Activated CD8-positive, alpha-beta T cell treated with anti-CD3 and anti-CD28 coated beads for 36 hours (primary cell): ENCODE results near the gene ADAT3. TPM values are rescaled to one million over a fixed set of nuclear protein-coding genes. Genes with fewer than 3 reads are reported as not detected.

Source experiments
- ATAC-seq: fragments of 200-7000 bp; cut with Tn5 transposase; one replicate; pipeline ENCODE4 v1.10.0; 2021; ENCODE audit warnings: mild to moderate bottlenecking, moderate library complexity
- CTCF ChIA-PET: fragments of 350-600 bp; sonication (Branson Sonifier 250); formaldehyde crosslinking; loops from one replicate; lab custom pipeline; 2021; ENCODE audit warnings: antibody characterized with exemption; lab: Charles Lee
- POLR2A ChIA-PET: fragments of 350-600 bp; sonication (Branson Sonifier 250); formaldehyde crosslinking; loops from one replicate; lab custom pipeline; 2021; ENCODE audit warnings: antibody characterized with exemption; lab: Charles Lee
- DNase-seq: peaks from one replicate; pipeline ENCODE4 v3.0.0-alpha.2; 2020
- H3K27ac Mint-ChIP-seq: one replicate; pipeline ENCODE4 v1.8.0; 2021; ENCODE audit warnings: mild to moderate bottlenecking, mixed read lengths
- H3K27me3 Mint-ChIP-seq: one replicate; pipeline ENCODE4 v1.8.0; 2021; ENCODE audit warnings: mixed read lengths
- H3K36me3 Mint-ChIP-seq: one replicate; pipeline ENCODE4 v1.8.0; 2021; ENCODE audit warnings: low read depth, mixed read lengths
- H3K4me1 Mint-ChIP-seq: one replicate; pipeline ENCODE4 v1.8.0; 2021; ENCODE audit warnings: low read depth, mixed read lengths
- H3K4me3 Mint-ChIP-seq: one replicate; pipeline ENCODE4 v1.8.0; 2021; ENCODE audit warnings: mild to moderate bottlenecking, moderate library complexity, mixed read lengths
- H3K9me3 Mint-ChIP-seq: one replicate; pipeline ENCODE4 v1.8.0; 2021; ENCODE audit warnings: mixed read lengths
- intact Hi-C: fragments of 100-400 bp; cut with micrococcal nuclease; formaldehyde crosslinking; loops from one replicate; pipeline ENCODE4 v1.10.0; 2022
- total RNA-seq, 2 experiments: library from RNA; stranded (reverse); gene quantifications; one replicate each; pipeline ENCODE4 v1.2.3, GENCODE V29; 2021
- TF ChIP-seq, protein P1 (sequence below): fragments of 200-600 bp; IDR thresholded peaks from one replicate; pipeline ENCODE4 v1.8.0; 2022; ENCODE audit warnings: antibody characterized with exemption, mild to moderate bottlenecking

ADAT3 gene
- total RNA-seq, 2 experiments from 2014 or later = 5.3 to 6.7 TPM

DNA sequence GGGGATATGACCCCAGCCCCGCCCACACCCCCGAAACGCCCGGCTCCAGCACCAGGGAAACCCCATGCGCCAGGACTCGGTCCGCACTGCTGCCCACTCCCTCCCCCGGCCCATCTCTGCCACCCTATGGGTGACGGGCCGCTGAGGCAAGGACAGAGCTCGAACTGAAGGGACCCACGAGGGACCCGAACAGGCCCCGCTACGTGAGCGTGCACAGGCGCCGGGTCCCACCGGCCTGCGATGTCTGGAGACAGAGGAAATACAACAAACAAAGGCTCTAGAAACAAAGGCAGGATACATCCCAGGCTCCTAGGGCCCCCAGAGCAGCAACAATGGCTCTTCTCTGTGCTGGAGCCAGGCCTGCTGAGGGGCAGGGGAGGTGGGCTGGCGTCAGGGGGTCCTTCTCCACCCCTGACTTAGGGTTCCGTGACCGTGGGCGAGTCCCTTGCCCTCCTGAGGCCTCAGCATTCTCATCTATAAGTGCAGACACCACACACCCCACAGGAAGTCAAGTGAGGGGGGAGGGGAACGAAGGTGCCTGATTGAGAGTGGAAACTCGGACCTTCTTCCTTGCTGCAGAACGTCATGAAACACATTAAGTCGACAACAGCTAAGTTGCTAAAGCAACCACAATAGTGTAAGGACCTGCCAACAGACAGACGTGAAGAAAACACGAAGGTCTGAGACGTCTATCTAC, 23.0 kb upstream of the ADAT3 start:
- Mint-ChIP-seq H3K27me3 (no peaks in the 10 kb centered on the region), H3K27ac (peak overlapping the region; percentile 94), H3K9me3 (no peaks in the 10 kb centered on the region), H3K4me3 (peak overlapping the region; percentile 94), H3K36me3 (peaks cover 23% of the 10 kb centered on the region), H3K4me1 (peaks cover 33% of the 10 kb centered on the region)
- DNase-seq = peak; percentile 92
- peak; percentile 64 for ATAC-seq
- TF ChIP-seq, protein P1, sequence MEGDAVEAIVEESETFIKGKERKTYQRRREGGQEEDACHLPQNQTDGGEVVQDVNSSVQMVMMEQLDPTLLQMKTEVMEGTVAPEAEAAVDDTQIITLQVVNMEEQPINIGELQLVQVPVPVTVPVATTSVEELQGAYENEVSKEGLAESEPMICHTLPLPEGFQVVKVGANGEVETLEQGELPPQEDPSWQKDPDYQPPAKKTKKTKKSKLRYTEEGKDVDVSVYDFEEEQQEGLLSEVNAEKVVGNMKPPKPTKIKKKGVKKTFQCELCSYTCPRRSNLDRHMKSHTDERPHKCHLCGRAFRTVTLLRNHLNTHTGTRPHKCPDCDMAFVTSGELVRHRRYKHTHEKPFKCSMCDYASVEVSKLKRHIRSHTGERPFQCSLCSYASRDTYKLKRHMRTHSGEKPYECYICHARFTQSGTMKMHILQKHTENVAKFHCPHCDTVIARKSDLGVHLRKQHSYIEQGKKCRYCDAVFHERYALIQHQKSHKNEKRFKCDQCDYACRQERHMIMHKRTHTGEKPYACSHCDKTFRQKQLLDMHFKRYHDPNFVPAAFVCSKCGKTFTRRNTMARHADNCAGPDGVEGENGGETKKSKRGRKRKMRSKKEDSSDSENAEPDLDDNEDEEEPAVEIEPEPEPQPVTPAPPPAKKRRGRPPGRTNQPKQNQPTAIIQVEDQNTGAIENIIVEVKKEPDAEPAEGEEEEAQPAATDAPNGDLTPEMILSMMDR = no peak
- intact Hi-C loops = no loop called here
- ChIA-PET CTCF (interaction anchor here (0.9 to 1.3 kb wide), 3 partner anchors 12 to 29 kb away, joined by 3 to 5 read pairs (median 4); no protein-coding TSS in a partner anchor), POLR2A (interaction anchor here (0.7 to 3.4 kb wide), 7 partner anchors 8 to 594 kb away, joined by 3 to 14 read pairs (median 5); no protein-coding TSS in a partner anchor)

DNA sequence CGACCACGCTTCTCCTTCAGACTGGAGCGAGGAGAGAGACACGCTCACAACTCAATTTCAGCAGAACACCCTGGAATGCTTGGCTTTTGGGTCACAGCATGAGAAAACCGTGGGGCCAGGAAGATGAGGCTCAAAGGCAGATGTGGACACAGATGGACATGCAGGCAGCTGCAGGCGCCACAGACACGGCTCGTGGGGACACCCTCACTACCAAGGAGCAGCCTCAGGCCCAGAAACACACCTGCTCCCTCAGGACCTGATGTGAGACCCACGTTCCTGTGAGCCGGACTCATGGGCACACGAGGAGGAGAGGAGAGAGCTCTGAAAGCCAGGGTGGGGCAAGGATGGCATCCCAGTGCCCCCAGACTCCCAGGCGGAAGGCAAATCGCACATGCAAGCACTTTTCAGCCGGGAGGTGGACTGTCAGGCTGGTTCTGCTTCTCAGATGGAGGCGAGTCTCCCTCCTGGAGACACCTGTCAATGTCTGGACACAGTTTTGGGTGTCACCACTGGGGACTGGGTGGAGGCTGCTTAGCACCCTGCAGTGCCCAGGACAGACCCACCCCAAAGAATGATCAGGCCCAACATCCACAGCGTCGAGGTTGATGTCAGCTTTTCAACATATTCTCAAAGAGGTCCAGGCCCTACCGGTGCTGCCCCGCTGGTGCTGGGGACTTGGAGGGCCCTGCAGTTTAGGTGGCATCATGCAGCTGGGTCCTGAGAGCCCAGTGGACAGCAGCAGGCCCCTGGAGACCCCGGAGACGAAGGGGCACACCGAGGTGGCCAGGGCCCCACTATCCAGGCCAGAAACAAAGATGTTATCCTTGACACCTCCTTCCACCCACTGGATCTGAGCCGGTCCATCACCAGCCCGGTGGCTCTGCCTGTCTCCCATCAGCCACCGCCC, 22.2 kb upstream of the ADAT3 start:
- ChIA-PET CTCF (interaction anchor here (1.0 kb wide), 2 partner anchors 8 to 30 kb away, joined by 3 read pairs; no protein-coding TSS in a partner anchor), POLR2A (interaction anchor here (0.7 to 3.4 kb wide), 7 partner anchors 8 to 593 kb away, joined by 3 to 14 read pairs (median 5); no protein-coding TSS in a partner anchor)
- intact Hi-C loops = no loop called here
- H3K9me3 Mint-ChIP-seq = no peaks in the 10 kb centered on the region
- peaks cover 23% of the 10 kb centered on the region for H3K36me3 Mint-ChIP-seq
- peak overlapping the region; percentile 94 for H3K4me3 Mint-ChIP-seq
- TF ChIP-seq, protein P1 = no peak
- H3K27me3 Mint-ChIP-seq = no peaks in the 10 kb centered on the region
- H3K27ac Mint-ChIP-seq = peak overlapping the region; percentile 94
- ATAC-seq = no peak
- peaks cover 37% of the 10 kb centered on the region for H3K4me1 Mint-ChIP-seq
- no peak for DNase-seq

DNA sequence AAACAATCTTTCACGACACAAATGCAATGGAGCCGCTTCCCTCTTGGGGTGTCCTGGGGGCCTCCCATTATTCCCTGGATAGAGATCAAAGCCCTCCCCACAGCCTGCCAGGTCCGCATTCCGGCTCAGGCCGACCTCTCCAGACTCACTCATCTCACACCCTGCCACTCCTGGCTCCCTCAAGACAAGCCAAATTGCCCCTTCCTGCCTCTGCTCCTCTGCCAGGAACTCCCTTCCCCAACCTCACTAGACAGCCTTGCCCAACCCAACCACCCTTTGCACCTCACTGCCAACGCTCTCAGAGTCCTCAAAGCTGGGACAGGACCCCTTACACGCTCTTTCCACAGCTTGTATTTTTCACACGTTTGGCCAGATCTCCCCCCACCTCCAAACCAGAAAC, 21.4 kb upstream of the ADAT3 start:
- Mint-ChIP-seq H3K4me3 (peak overlapping the region; percentile 94), H3K36me3 (peaks cover 23% of the 10 kb centered on the region), H3K27me3 (no peaks in the 10 kb centered on the region), H3K27ac (peak overlapping the region; percentile 94), H3K4me1 (peaks cover 34% of the 10 kb centered on the region), H3K9me3 (no peaks in the 10 kb centered on the region)
- peak; percentile 49 for DNase-seq
- ChIA-PET POLR2A (interaction anchor here (2.0 to 3.4 kb wide), 4 partner anchors 9 to 36 kb away, joined by 5 to 14 read pairs (median 9); no protein-coding TSS in a partner anchor), CTCF (interaction anchor here (1.0 kb wide), 2 partner anchors 9 to 19 kb away, joined by 3 read pairs; no protein-coding TSS in a partner anchor)
- peak; percentile 11 for ATAC-seq
- TF ChIP-seq, protein P1 = no peak
- intact Hi-C loops = no loop called here

DNA sequence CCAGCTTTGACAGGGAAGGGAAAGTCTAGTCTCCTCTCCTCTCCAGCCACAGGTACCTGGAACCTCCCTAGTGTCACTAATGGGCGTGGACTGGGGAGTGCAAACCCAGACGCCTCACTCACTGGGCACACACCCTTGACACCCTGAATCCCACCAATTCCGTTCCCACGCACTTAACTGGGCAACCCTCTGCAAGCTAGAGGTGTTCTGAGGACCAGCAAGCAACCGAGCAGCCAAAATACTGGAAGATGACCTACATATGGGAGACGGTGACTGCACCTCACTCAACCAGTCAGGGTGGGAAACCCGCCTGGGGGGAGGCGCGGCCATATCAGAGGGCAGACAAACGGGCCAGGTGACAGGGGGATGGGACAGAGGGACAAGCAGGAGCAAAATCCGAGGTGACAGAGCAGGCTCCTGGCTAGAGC, 20.9 kb upstream of the ADAT3 start:
- POLR2A ChIA-PET = interaction anchor here (1.1 to 3.4 kb wide), 5 partner anchors 8 to 37 kb away, joined by 5 to 14 read pairs (median 11); no protein-coding TSS in a partner anchor
- ATAC-seq = peak; percentile 21
- H3K36me3 Mint-ChIP-seq = peaks cover 23% of the 10 kb centered on the region
- peak overlapping the region; percentile 94 for H3K4me3 Mint-ChIP-seq
- peak; percentile 71 for DNase-seq
- H3K9me3 Mint-ChIP-seq = no peaks in the 10 kb centered on the region
- H3K27ac Mint-ChIP-seq = peak overlapping the region; percentile 94
- TF ChIP-seq, protein P1 = no peak
- no peaks in the 10 kb centered on the region for H3K27me3 Mint-ChIP-seq
- intact Hi-C loops = no loop called here
- peaks cover 34% of the 10 kb centered on the region for H3K4me1 Mint-ChIP-seq
- CTCF ChIA-PET = interaction anchor here (1.0 to 1.2 kb wide), 3 partner anchors 10 to 46 kb away, joined by 3 to 4 read pairs (median 3); no protein-coding TSS in a partner anchor
